Measurements from ENCODE around the gene TPX2.

GRCh38 chr20:31835554-31835953 is 96.5 kb downstream of the TPX2 start:
- TF ChIP-seq MXI1 (IDR thresholded peaks at IDR 0.05; ENCODE audit: low read depth, low read length) (no peak), CTCF (IDR thresholded peaks at IDR 0.05) (no peak), FOSL2 (IDR thresholded peaks at IDR 0.05; ENCODE audit: borderline replicate concordance, low read depth) (no peak)
